ENCODE data around the gene NKRF.

- TF ChIP-seq POLR2A (IDR thresholded peaks at IDR 0.05; ENCODE audit: extremely low read depth, insufficient read length), result peak; percentile 40
- TF ChIP-seq CTCF (IDR thresholded peaks at IDR 0.05; ENCODE audit: low read depth, low read length), result no peak
- peak; percentile 96 for TF ChIP-seq MAX (IDR thresholded peaks at IDR 0.05; ENCODE audit: low read depth, low read length)
Observed at GRCh38 chrX:119565107-119565663, 41.0 kb downstream of the NKRF start, which contains the start of gene STEEP1.

Measured in NB4 (cell line).